Measurements from ENCODE around the gene FMO3.

FMO3 gene

GRCh38 chr1:171134204-171134923, 43.7 kb downstream of the FMO3 start:
- H3K9ac ChIP-seq (ENCODE audit: low read depth, low read length) = no peak overlapping the region
- no peak for TF ChIP-seq EZH2 (IDR thresholded peaks at IDR 0.05; ENCODE audit: borderline replicate concordance, low read depth, low read length, severe bottlenecking)
- no peak overlapping the region for H3K4me2 ChIP-seq (ENCODE audit: insufficient read depth, low read length)

DNA sequence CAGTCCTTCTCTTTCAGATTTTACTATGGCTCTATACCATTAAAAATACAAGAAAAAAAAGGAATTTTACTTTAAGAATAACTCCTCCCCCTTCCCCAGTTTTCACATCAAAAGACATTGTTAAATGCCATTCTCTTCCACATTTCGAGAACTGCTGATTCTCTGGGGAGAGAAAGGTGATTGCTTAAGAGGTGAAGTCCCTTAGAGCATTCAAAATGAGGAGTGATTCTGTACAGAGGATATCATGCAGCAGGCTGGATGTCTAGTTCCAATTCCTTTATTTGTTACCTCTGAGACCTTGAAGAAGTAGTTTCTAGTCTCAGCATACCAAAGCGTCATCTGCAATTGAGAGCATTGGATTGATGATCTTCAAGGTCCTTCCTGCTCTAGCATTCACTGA, 46.9 kb downstream of the FMO3 start:
- no peaks in the 10 kb centered on the region for H3K36me3 ChIP-seq (ENCODE audit: insufficient read depth, low read length)
- no peaks in the 10 kb centered on the region for H4K20me1 ChIP-seq (ENCODE audit: insufficient read depth, low read length)
- H3K9ac ChIP-seq (ENCODE audit: low read depth, low read length) = no peak overlapping the region
- no peaks in the 10 kb centered on the region for H3K9me3 ChIP-seq (ENCODE audit: insufficient read depth, low read length, severe bottlenecking)
- no peaks in the 10 kb centered on the region for H3K4me1 ChIP-seq (ENCODE audit: insufficient read depth, low read length)
- no peak for TF ChIP-seq EZH2 (IDR thresholded peaks at IDR 0.05; ENCODE audit: borderline replicate concordance, low read depth, low read length, severe bottlenecking)
- no peak for TF ChIP-seq CTCF (IDR thresholded peaks at IDR 0.05; ENCODE audit: borderline replicate concordance, extremely low read depth, low read length, poor library complexity, severe bottlenecking)
- H3K4me2 ChIP-seq (ENCODE audit: insufficient read depth, low read length) = no peak overlapping the region
- no peaks in the 10 kb centered on the region for H3K79me2 ChIP-seq (ENCODE audit: insufficient read depth, low read length)
- H3K4me3 ChIP-seq (ENCODE audit: low read depth in 1 of 2, low read length in 2 of 2) = no peak overlapping the region
- H3K27ac ChIP-seq (ENCODE audit: low read length) = no peak overlapping the region
- DNase-seq (no peak), ATAC-seq (ENCODE audit: insufficient read depth, low read depth) (no peak)
- no peak overlapping the region for H2AFZ ChIP-seq (ENCODE audit: low read depth, low read length)
- H3K27me3 ChIP-seq (ENCODE audit: insufficient read depth, low read length, poor library complexity) = peaks cover 18% of the 10 kb centered on the region

More at GRCh38 chr1:171134204-171134923, 43.7 kb downstream of the FMO3 start:
- Histone ChIP-seq H3K36me3 (ENCODE audit: insufficient read depth, low read length) (no peaks in the 10 kb centered on the region), H3K4me3 (ENCODE audit: low read depth in 1 of 2, low read length in 2 of 2) (no peak overlapping the region), H2AFZ (ENCODE audit: low read depth, low read length) (no peak overlapping the region), H3K27ac (ENCODE audit: low read length) (no peak overlapping the region), H3K27me3 (ENCODE audit: insufficient read depth, low read length, poor library complexity) (peaks cover 12% of the 10 kb centered on the region), H3K4me1 (ENCODE audit: insufficient read depth, low read length) (no peaks in the 10 kb centered on the region), H3K9me3 (ENCODE audit: insufficient read depth, low read length, severe bottlenecking) (no peaks in the 10 kb centered on the region), H3K79me2 (ENCODE audit: insufficient read depth, low read length) (no peaks in the 10 kb centered on the region), H4K20me1 (ENCODE audit: insufficient read depth, low read length) (no peaks in the 10 kb centered on the region)
- ATAC-seq (ENCODE audit: insufficient read depth, low read depth) (no peak), DNase-seq (no peak)

DNA sequence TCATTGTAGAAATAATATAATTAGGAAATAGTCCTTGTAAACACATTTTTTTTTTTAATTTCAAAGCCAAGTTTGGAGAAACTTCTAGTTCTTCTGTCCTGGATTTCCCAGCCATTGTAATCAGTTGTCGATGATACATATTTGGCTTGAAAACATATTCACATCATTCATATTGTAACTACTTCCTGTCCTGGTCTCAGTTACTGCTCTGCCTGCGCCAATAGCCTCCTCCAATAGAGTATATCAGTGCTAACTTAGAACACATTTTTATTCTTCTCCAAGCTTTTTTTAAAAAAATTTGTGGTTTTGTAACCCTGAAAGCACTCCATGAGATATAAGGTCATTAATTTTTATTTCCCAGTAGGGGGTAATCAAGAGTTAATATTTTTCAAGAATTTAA, 48.3 kb downstream of the FMO3 start:
- no peak overlapping the region for H3K4me2 ChIP-seq (ENCODE audit: insufficient read depth, low read length)
- no peak overlapping the region for H2AFZ ChIP-seq (ENCODE audit: low read depth, low read length)
- no peak for DNase-seq

More for the DNA sequence above, 48.3 kb downstream of the FMO3 start:
- H3K9ac ChIP-seq (ENCODE audit: low read depth, low read length) = no peak overlapping the region
- H3K36me3 ChIP-seq (ENCODE audit: insufficient read depth, low read length) = no peaks in the 10 kb centered on the region
- peaks cover 23% of the 10 kb centered on the region for H3K27me3 ChIP-seq (ENCODE audit: insufficient read depth, low read length, poor library complexity)
- H4K20me1 ChIP-seq (ENCODE audit: insufficient read depth, low read length) = no peaks in the 10 kb centered on the region
- H3K79me2 ChIP-seq (ENCODE audit: insufficient read depth, low read length) = no peaks in the 10 kb centered on the region
- ATAC-seq (ENCODE audit: insufficient read depth, low read depth) = no peak
- H3K9me3 ChIP-seq (ENCODE audit: insufficient read depth, low read length, severe bottlenecking) = no peaks in the 10 kb centered on the region
- H3K4me3 ChIP-seq (ENCODE audit: low read depth in 1 of 2, low read length in 2 of 2) = no peak overlapping the region
- H3K4me1 ChIP-seq (ENCODE audit: insufficient read depth, low read length) = no peaks in the 10 kb centered on the region
- no peak overlapping the region for H3K27ac ChIP-seq (ENCODE audit: low read length)
- no peak for TF ChIP-seq EZH2 (IDR thresholded peaks at IDR 0.05; ENCODE audit: borderline replicate concordance, low read depth, low read length, severe bottlenecking)
- no peak for TF ChIP-seq CTCF (IDR thresholded peaks at IDR 0.05; ENCODE audit: borderline replicate concordance, extremely low read depth, low read length, poor library complexity, severe bottlenecking)

Measured in DND-41 (cell line).